NB4 (cell line): Measurements from ENCODE around the gene PHOSPHO2.

Source experiments
- CTCF ChIP-seq: IDR thresholded peaks from one replicate; pipeline ENCODE4 v1.5.1; 2012; ENCODE audit warnings: low read depth, low read length
- POLR2A ChIP-seq: IDR thresholded peaks from 2 replicates; pipeline ENCODE4 v1.6.1; 2011; ENCODE audit warnings: mild to moderate bottlenecking; ENCODE audit not compliant: insufficient read length; ENCODE audit errors: extremely low read depth

- TF ChIP-seq CTCF (no peak), POLR2A (no peak)
Measured at GRCh38 chr2:169683054-169683424, 11.2 kb upstream of the PHOSPHO2 start.
